Measurements from ENCODE around the gene KYNU.
"Not testable (repeated sequence)": the region's sequence is repeated elsewhere in the genome, so short reads cannot be mapped to it uniquely, and the experiment has no call there.

The KYNU gene

GRCh38 chr2:142877216-142877838 lies at the start of gene KYNU:
Gene KYNU, plus strand, starts transcription at chr2:142877664. Its CDS starts 7,704 bp downstream, at chr2:142885368.
- DNase-seq = no peak

GRCh38 chr2:142834021-142834420 lies 43.4 kb upstream of the KYNU start:
- no peak for DNase-seq

GRCh38 chr2:142840436-142840835 lies 37.0 kb upstream of the KYNU start:
- DNase-seq = no peak

- DNase-seq = no peak
Measured at GRCh38 chr2:142841788-142842187, 35.7 kb upstream of the KYNU start.

- no peak for DNase-seq
Measured at GRCh38 chr2:142842369-142842768, 35.1 kb upstream of the KYNU start.

- no peak for DNase-seq
Measured at GRCh38 chr2:142843731-142844130, 33.7 kb upstream of the KYNU start.

- no peak for DNase-seq
Measured at GRCh38 chr2:142848023-142848606, 29.3 kb upstream of the KYNU start.

- no peak for DNase-seq
Measured at GRCh38 chr2:142849820-142850219, 27.6 kb upstream of the KYNU start.

- DNase-seq = no peak
Measured at GRCh38 chr2:142853912-142854311, 23.6 kb upstream of the KYNU start.

- DNase-seq = no peak
Measured at GRCh38 chr2:142857256-142858164, 20.0 kb upstream of the KYNU start.

GRCh38 chr2:142858961-142859360 lies 18.5 kb upstream of the KYNU start:
- DNase-seq = no peak

- DNase-seq = no peak
Measured at GRCh38 chr2:142862299-142862698, 15.2 kb upstream of the KYNU start.

GRCh38 chr2:142862847-142863246 lies 14.6 kb upstream of the KYNU start:
- no peak for DNase-seq

GRCh38 chr2:142863485-142863961 lies 13.9 kb upstream of the KYNU start:
- no peak for DNase-seq

- not testable (repeated sequence) for DNase-seq
Measured at GRCh38 chr2:142864605-142865004, 12.9 kb upstream of the KYNU start.

GRCh38 chr2:142865924-142866323 lies 11.5 kb upstream of the KYNU start:
- DNase-seq = no peak

GRCh38 chr2:142866426-142866825 lies 11.0 kb upstream of the KYNU start:
- no peak for DNase-seq

GRCh38 chr2:142867136-142867535 lies 10.3 kb upstream of the KYNU start:
- DNase-seq = no peak

GRCh38 chr2:142868229-142868762 lies 9.2 kb upstream of the KYNU start:
- peak; percentile 29 for DNase-seq

GRCh38 chr2:142869065-142869460 lies 8.4 kb upstream of the KYNU start:
- DNase-seq = not testable (repeated sequence)

GRCh38 chr2:142869461-142870106 lies 7.9 kb upstream of the KYNU start:
- DNase-seq = no peak

- no peak for DNase-seq
Measured at GRCh38 chr2:142870526-142870925, 6.9 kb upstream of the KYNU start.

GRCh38 chr2:142871396-142871795 lies 6.1 kb upstream of the KYNU start:
- no peak for DNase-seq

Data from CD4-positive, alpha-beta T cell treated with Interleukin-21 for 1 hour (primary cell).